Measurements from ENCODE around the gene EZH1. TPM values are rescaled to one million over a fixed set of nuclear protein-coding genes. Genes with fewer than 3 reads are reported as not detected.

EZH1 gene
- total RNA-seq, result 100 to 1,000 TPM; 186 to 197 TPM
- polyA plus RNA-seq, result 10 to 100 TPM; 30.6 to 44.6 (median 32.0) TPM
- total RNA-seq, result 70.6 to 286 (median 136) reads per million in 6 experiments

- peak; percentile 89 to 90 for ATAC-seq
- peak within 1 kb of the TSS; percentile 76 to 97 (median 95) for H3K27ac Mint-ChIP-seq
- H3K36me3 Mint-ChIP-seq, result no peaks in the 10 kb centered on the region
- H3K9me3 Mint-ChIP-seq, result no peaks in the 10 kb centered on the region
- POLR2A ChIA-PET, result interaction anchor here (1.0 to 2.1 kb wide), 4 partner anchors 8 to 68 kb away, joined by 4 to 9 read pairs (median 5); partner anchors contain the start of genes PLEKHH3 and VPS25
- H3K4me3 Mint-ChIP-seq, result peak within 1 kb of the TSS; percentile 88 to 99 (median 95)
- H3K27me3 Mint-ChIP-seq, result peaks cover 0 to 10% (median 7%) of the 10 kb centered on the region in 5 donors
- peaks cover 16 to 39% (median 24%) of the 10 kb centered on the region in 4 donors for H3K4me1 Mint-ChIP-seq
- DNase-seq, result peak; percentile 86 to 95 (median 93)
Observed at GRCh38 chr17:42744806-42745617, at the start of gene EZH1. Gene EZH1, minus strand, starts transcription at chr17:42745040. Its CDS starts 16,099 bp downstream, at chr17:42728941.

GRCh38 chr17:42792545-42792944 is 47.7 kb upstream of the EZH1 start:
- H3K27me3 Mint-ChIP-seq, result peaks cover 5 to 16% (median 11%) of the 10 kb centered on the region in 5 donors
- H3K36me3 Mint-ChIP-seq, result peaks cover 0 to 3% (median 0%) of the 10 kb centered on the region in 3 donors
- no peaks in the 10 kb centered on the region for H3K9me3 Mint-ChIP-seq
- peaks cover 12 to 32% (median 21%) of the 10 kb centered on the region in 4 donors for H3K4me1 Mint-ChIP-seq
- no peak for ATAC-seq
- H3K4me3 Mint-ChIP-seq, result no peak overlapping the region
- no peak for DNase-seq
- POLR2A ChIA-PET, result interaction anchor here (0.8 kb wide), 1 partner anchor 21 kb away, joined by 4 read pairs; no protein-coding TSS in a partner anchor
- H3K27ac Mint-ChIP-seq, result no peak overlapping the region

- H3K27me3 Mint-ChIP-seq, result peaks cover 5 to 20% (median 17%) of the 10 kb centered on the region in 5 donors
- no peak overlapping the region for H3K4me3 Mint-ChIP-seq
- peaks cover 0 to 1% (median 0%) of the 10 kb centered on the region in 9 donors for H3K9me3 Mint-ChIP-seq
- peaks cover 0 to 3% (median 0%) of the 10 kb centered on the region in 3 donors for H3K36me3 Mint-ChIP-seq
- peaks cover 6 to 26% (median 19%) of the 10 kb centered on the region in 4 donors for H3K4me1 Mint-ChIP-seq
- no peak overlapping the region for H3K27ac Mint-ChIP-seq
- no peak for DNase-seq
- POLR2A ChIA-PET, result interaction anchor here (0.8 kb wide), 1 partner anchor 21 kb away, joined by 4 read pairs; no protein-coding TSS in a partner anchor
- no peak for ATAC-seq
Observed at GRCh38 chr17:42791948-42792347, 47.1 kb upstream of the EZH1 start.

GRCh38 chr17:42787266-42787665 is 42.4 kb upstream of the EZH1 start:
- ATAC-seq (no peak), DNase-seq (no peak)
- Mint-ChIP-seq H3K27ac (no peak overlapping the region), H3K36me3 (peaks cover 0 to 5% (median 0%) of the 10 kb centered on the region in 3 donors), H3K27me3 (peaks cover 28 to 65% (median 53%) of the 10 kb centered on the region in 5 donors), H3K9me3 (peaks cover 0 to 1% (median 0%) of the 10 kb centered on the region in 9 donors), H3K4me1 (peaks cover 21 to 33% (median 27%) of the 10 kb centered on the region in 4 donors), H3K4me3 (no peak overlapping the region)
- POLR2A ChIA-PET, result no interaction called here

- peaks cover 33 to 76% (median 59%) of the 10 kb centered on the region in 5 donors for H3K27me3 Mint-ChIP-seq
- POLR2A ChIA-PET, result interaction anchor here (0.9 to 1.8 kb wide), 2 partner anchors 11 to 177 kb away, joined by 4 to 8 read pairs; partner anchors contain the start of gene VPS25
- H3K4me3 Mint-ChIP-seq, result peak overlapping the region in 9 of 10 donors; percentile 34 to 77 (median 61)
- peaks cover 20 to 42% (median 32%) of the 10 kb centered on the region in 4 donors for H3K4me1 Mint-ChIP-seq
- DNase-seq (no peak), ATAC-seq (peak; percentile 53 to 54)
- H3K36me3 Mint-ChIP-seq, result peaks cover 0 to 5% (median 0%) of the 10 kb centered on the region in 3 donors
- H3K27ac Mint-ChIP-seq, result no peak overlapping the region
- H3K9me3 Mint-ChIP-seq, result peaks cover 0 to 1% (median 0%) of the 10 kb centered on the region in 9 donors
Observed at GRCh38 chr17:42784811-42785592, 40.2 kb upstream of the EZH1 start.

- H3K4me3 Mint-ChIP-seq, result peak overlapping the region in 8 of 10 donors; percentile 34 to 77 (median 62)
- peaks cover 0 to 1% (median 0%) of the 10 kb centered on the region in 9 donors for H3K9me3 Mint-ChIP-seq
- peaks cover 24 to 48% (median 35%) of the 10 kb centered on the region in 4 donors for H3K4me1 Mint-ChIP-seq
- no peak overlapping the region for H3K27ac Mint-ChIP-seq
- DNase-seq (no peak), ATAC-seq (no peak)
- peaks cover 33 to 81% (median 59%) of the 10 kb centered on the region in 5 donors for H3K27me3 Mint-ChIP-seq
- H3K36me3 Mint-ChIP-seq, result peaks cover 0 to 10% (median 5%) of the 10 kb centered on the region in 3 donors
- POLR2A ChIA-PET, result interaction anchor here (0.9 kb wide), 1 partner anchor 176 kb away, joined by 8 read pairs; no protein-coding TSS in a partner anchor
Observed at GRCh38 chr17:42784409-42784808, 39.6 kb upstream of the EZH1 start.

GRCh38 chr17:42783791-42784138 is 38.9 kb upstream of the EZH1 start:
- peaks cover 26 to 50% (median 37%) of the 10 kb centered on the region in 4 donors for H3K4me1 Mint-ChIP-seq
- peak overlapping the region in 2 of 10 donors; percentile 50 to 54 for H3K4me3 Mint-ChIP-seq
- POLR2A ChIA-PET, result no interaction called here
- ATAC-seq (no peak), DNase-seq (no peak)
- H3K27ac Mint-ChIP-seq, result no peak overlapping the region
- peaks cover 29 to 77% (median 59%) of the 10 kb centered on the region in 5 donors for H3K27me3 Mint-ChIP-seq
- H3K9me3 Mint-ChIP-seq, result peaks cover 0 to 1% (median 0%) of the 10 kb centered on the region in 9 donors
- H3K36me3 Mint-ChIP-seq, result peaks cover 0 to 16% (median 12%) of the 10 kb centered on the region in 3 donors

- peaks cover 29 to 72% (median 58%) of the 10 kb centered on the region in 5 donors for H3K27me3 Mint-ChIP-seq
- no peak for DNase-seq
- peak overlapping the region in 4 of 10 donors; percentile 2 to 49 (median 22) for H3K4me3 Mint-ChIP-seq
- peaks cover 0 to 21% (median 16%) of the 10 kb centered on the region in 3 donors for H3K36me3 Mint-ChIP-seq
- ATAC-seq, result no peak
- peaks cover 0 to 1% (median 0%) of the 10 kb centered on the region in 9 donors for H3K9me3 Mint-ChIP-seq
- peaks cover 26 to 50% (median 37%) of the 10 kb centered on the region in 4 donors for H3K4me1 Mint-ChIP-seq
- H3K27ac Mint-ChIP-seq, result peak overlapping the region in 1 of 10 donors; percentile 63
- POLR2A ChIA-PET, result no interaction called here
Observed at GRCh38 chr17:42783062-42783790, 38.4 kb upstream of the EZH1 start.

GRCh38 chr17:42782166-42783061 is 37.6 kb upstream of the EZH1 start:
- no peak for ATAC-seq
- peaks cover 0 to 24% (median 22%) of the 10 kb centered on the region in 3 donors for H3K36me3 Mint-ChIP-seq
- H3K27ac Mint-ChIP-seq, result peak overlapping the region in 1 of 10 donors; percentile 63
- POLR2A ChIA-PET, result interaction anchor here (1.2 kb wide), 1 partner anchor 9 kb away, joined by 4 read pairs; the partner anchor contains the start of gene VPS25
- DNase-seq, result no peak
- H3K27me3 Mint-ChIP-seq, result peaks cover 28 to 65% (median 50%) of the 10 kb centered on the region in 5 donors
- peaks cover 0 to 1% (median 0%) of the 10 kb centered on the region in 9 donors for H3K9me3 Mint-ChIP-seq
- H3K4me3 Mint-ChIP-seq, result peak overlapping the region in 2 of 10 donors; percentile 39 to 40
- H3K4me1 Mint-ChIP-seq, result peaks cover 27 to 56% (median 37%) of the 10 kb centered on the region in 4 donors

- Mint-ChIP-seq H3K27ac (no peak overlapping the region), H3K9me3 (no peaks in the 10 kb centered on the region), H3K36me3 (peaks cover 0 to 30% (median 24%) of the 10 kb centered on the region in 3 donors), H3K27me3 (peaks cover 28 to 59% (median 43%) of the 10 kb centered on the region in 5 donors), H3K4me3 (peak overlapping the region in 6 of 10 donors; percentile 10 to 71 (median 48)), H3K4me1 (peaks cover 27 to 56% (median 37%) of the 10 kb centered on the region in 4 donors)
- POLR2A ChIA-PET, result interaction anchor here (0.6 to 1.2 kb wide), 3 partner anchors 8 to 48 kb away, joined by 3 to 5 read pairs (median 4); partner anchors contain the start of genes CNTD1, COA3 and VPS25
- ATAC-seq (no peak), DNase-seq (no peak)
Observed at GRCh38 chr17:42781639-42782165, 36.9 kb upstream of the EZH1 start.

All from naive thymus-derived CD8-positive, alpha-beta T cell (primary cell).